ENCODE data around the gene AFDN. TPM values are rescaled to one million over a fixed set of nuclear protein-coding genes. Genes with fewer than 3 reads are reported as not detected.

Gene AFDN
- polyA plus RNA-seq, 3 donors from 2014 or later = 0.27 to 1.5 TPM; not detected in 1

DNA sequence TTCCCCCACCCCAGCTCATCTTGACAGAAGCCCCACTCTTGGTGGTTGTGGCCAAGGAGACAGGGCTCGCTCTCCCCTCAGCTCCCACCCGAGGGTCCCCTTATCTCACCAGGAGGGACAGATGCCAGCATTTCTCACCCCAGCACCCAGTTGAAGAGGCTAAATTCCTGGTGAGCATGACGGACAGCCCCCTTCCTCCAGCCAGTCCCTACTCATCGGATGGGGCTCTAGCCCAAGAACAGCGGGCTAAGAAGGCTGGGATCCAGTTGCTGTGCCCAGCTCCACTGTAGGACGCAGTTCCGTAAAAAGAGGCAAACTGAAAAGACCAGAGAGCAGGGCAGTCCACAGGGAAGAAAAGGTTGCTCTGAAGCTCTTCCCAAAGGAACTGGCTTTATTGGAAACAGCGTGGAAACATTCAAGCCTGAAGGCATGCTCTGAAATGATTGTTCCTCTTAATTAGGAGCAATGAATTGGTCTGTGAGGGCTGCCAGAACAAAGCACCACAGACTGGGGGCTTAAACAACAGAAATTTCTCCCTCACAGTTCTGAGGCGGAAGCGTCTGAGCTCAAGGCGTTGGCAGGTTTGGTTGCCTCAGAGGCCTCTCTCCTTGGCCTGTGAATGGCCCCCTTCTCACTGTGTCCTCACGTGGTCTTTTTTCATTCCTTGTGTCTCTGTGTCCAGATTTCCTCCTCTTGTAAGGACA, 152.9 kb downstream of the AFDN start:
- H3K4me1 Mint-ChIP-seq = no peaks in the 10 kb centered on the region
- no peak overlapping the region for H3K4me3 Mint-ChIP-seq
- DNase-seq = no peak
- H3K9me3 Mint-ChIP-seq = no peaks in the 10 kb centered on the region
- H3K27me3 Mint-ChIP-seq (ENCODE audit: low read depth in 3 of 3) = peaks cover 1 to 2% (median 2%) of the 10 kb centered on the region in 3 donors
- H3K36me3 Mint-ChIP-seq = no peaks in the 10 kb centered on the region
- no peak overlapping the region for H3K27ac Mint-ChIP-seq

DNA sequence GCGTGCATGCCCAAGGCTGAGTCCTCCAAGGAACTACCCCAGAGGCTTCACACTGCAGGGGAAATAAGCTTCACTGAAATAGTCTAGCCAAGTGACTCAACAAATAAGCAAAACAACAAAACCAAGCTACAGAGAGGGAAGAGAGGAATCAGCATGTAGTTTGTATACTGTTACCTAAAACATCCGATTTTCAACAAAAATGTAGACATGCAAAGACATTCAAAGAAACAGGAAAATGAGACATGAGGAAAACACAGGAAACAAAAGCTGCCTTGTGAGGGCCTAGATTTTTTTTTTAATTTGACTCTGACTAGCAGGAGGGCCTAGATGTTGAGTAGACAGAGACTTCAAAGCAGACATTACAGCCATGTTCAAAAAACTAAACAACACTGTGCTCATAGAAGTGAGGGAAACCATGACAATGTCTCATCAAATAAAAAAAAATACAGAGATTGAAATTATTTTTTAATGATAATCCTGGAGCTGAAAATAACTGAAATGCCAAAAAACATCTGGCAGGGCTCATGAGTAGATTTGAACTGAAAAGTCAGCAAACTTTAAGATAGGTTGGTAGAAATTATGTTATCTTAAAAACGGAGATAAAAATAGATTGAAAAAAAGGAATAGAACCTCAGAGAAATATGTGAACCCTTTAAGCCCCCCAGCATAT, 154.3 kb downstream of the AFDN start:
- DNase-seq = no peak
- Mint-ChIP-seq H3K27ac (no peak overlapping the region), H3K9me3 (no peaks in the 10 kb centered on the region)

DNA sequence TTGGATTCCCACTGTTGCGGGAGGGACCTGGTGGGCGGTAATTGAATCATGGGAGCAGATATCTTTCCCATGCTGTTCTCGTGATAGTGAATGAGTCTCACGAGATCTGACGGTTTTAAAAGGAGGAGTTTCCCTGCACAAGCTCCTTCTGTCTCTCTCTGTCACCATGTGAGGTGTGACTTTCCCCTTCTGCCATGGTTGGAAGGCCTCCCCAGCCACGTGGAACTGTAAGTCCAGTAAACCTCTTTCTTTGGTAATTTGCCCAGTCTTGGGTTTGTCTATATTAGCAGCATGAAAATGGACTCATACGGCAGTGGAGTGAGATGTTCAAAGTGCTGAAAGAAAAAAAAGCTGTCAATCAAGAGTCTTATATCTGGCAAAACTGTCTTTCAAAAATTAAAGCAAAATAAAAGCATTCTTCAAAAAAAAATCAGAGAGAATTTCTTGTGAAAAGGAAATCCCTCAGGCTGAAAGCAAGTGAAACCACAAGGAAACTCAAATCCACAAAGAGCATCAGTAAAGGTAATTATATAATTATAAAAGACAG, 155.3 kb downstream of the AFDN start:
- H3K27me3 Mint-ChIP-seq (ENCODE audit: low read depth in 3 of 3) = peaks cover 2 to 3% (median 2%) of the 10 kb centered on the region in 3 donors
- no peaks in the 10 kb centered on the region for H3K9me3 Mint-ChIP-seq
- H3K36me3 Mint-ChIP-seq = no peaks in the 10 kb centered on the region
- H3K27ac Mint-ChIP-seq = no peak overlapping the region
- DNase-seq = no peak
- H3K4me1 Mint-ChIP-seq = no peaks in the 10 kb centered on the region
- no peak overlapping the region for H3K4me3 Mint-ChIP-seq

More for the DNA sequence above, 154.3 kb downstream of the AFDN start:
- Mint-ChIP-seq H3K4me1 (no peaks in the 10 kb centered on the region), H3K36me3 (no peaks in the 10 kb centered on the region), H3K4me3 (no peak overlapping the region), H3K27me3 (ENCODE audit: low read depth in 3 of 3) (peaks cover 2 to 3% (median 2%) of the 10 kb centered on the region in 3 donors)

DNA sequence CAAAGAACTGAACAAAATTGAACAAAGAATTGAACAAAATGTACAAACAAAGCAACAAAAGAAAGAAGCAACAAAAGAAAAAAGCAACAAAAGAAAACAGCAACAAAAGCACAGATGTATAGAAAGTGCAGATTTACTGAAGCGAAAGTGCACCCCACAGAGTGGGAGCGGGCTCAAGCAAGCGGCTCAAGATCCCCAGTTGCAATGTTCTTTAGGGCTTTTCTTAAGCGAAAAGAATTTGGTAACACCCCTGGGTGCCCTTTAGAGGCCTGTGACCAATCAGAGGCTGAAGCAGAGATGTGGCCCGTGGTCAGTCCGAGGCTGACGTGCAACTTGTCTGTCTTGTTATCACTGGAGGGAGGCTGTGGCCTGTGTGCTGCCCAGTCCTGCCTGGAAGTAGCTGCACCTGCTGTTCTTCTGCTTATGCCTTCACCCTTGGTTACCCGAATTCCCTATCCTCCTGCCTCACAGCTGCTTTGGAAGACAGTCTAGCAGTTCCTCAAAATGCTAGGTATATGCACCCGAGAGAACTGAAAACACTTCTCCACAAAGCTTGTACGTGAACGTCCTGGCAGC, 157.5 kb downstream of the AFDN start:
- H3K4me3 Mint-ChIP-seq = no peak overlapping the region
- no peak overlapping the region for H3K27ac Mint-ChIP-seq
- H3K9me3 Mint-ChIP-seq = no peaks in the 10 kb centered on the region
- H3K4me1 Mint-ChIP-seq = no peaks in the 10 kb centered on the region
- no peaks in the 10 kb centered on the region for H3K36me3 Mint-ChIP-seq
- peaks cover 2 to 3% (median 2%) of the 10 kb centered on the region in 3 donors for H3K27me3 Mint-ChIP-seq (ENCODE audit: low read depth in 3 of 3)
- no peak for DNase-seq

DNA sequence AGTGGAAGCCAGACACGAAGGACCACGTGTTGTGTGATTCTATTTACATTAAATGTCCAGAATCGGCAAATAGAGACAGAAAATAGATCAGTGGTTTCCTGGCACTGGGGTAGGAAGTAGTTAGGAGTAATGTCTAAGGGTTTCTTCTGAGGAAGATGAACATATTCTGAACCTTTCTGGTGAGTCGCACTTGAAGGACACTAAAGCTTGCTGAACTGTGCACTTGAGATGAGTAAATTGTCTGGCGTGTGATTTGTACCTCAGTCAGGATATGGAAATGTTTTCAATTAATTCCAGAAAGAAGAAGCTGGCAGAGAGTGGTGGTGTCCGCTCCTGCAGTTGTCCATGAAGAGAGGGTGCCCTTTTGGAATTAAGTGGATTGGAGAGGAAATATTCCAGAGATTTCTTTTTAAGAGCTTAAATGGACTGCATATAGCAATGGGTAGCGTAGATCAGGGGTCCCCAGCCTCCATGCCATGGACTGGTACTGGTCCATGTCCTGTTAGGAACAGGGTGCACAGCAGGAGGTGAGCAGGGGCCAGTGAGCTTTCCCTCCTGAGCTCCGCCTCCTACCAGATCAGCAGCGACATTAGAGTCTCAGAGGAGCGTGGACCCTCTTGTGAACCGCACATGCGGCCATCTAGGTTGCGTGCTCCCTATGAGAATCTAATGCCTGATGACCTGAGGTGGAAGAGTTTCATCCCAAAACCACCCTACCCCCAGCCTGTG, 158.3 kb downstream of the AFDN start:
- Mint-ChIP-seq H3K4me3 (no peak overlapping the region), H3K27me3 (ENCODE audit: low read depth in 3 of 3) (peaks cover under 1 to 3% (median 2%) of the 10 kb centered on the region in 3 donors), H3K9me3 (no peaks in the 10 kb centered on the region), H3K4me1 (no peaks in the 10 kb centered on the region), H3K27ac (no peak overlapping the region), H3K36me3 (no peaks in the 10 kb centered on the region)
- DNase-seq = no peak

DNA sequence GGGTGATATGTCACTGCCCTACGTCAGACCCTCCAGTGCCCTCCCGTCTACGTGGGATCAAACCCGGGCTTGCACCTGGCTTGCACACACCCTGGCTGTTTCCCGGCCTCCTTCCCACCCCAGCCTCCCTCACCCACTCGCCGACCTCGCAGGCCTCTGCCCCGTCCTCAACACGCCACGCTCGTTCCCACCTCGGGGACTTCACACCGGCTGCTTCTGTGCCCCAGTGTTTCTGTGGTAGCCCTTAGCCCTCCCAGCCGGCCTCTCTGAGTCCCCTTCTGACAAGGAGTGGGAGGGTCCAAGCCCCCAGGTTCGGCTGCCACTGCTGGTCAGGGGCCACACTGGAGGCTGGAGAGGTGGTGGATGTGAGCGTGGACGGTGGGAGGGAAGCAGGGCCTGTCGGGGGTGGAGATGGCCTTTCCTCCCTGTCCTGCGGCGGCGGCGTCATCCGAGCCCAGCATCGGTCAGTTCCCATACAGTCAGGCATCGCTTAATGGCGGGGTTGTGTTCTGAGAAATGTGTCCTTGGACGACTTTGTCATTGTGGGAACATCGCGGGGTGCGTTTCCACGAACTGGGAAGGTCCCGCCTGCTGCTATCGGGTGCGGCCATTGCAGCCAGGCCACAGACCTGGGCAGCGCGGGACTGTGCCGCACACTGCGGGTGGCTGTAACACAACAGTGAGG, 159.3 kb downstream of the AFDN start:
- Mint-ChIP-seq H3K4me1 (no peaks in the 10 kb centered on the region), H3K4me3 (no peak overlapping the region), H3K27me3 (ENCODE audit: low read depth in 3 of 3) (peaks cover 0 to 3% (median 2%) of the 10 kb centered on the region in 3 donors), H3K27ac (no peak overlapping the region), H3K36me3 (no peaks in the 10 kb centered on the region), H3K9me3 (no peaks in the 10 kb centered on the region)
- no peak for DNase-seq

DNA sequence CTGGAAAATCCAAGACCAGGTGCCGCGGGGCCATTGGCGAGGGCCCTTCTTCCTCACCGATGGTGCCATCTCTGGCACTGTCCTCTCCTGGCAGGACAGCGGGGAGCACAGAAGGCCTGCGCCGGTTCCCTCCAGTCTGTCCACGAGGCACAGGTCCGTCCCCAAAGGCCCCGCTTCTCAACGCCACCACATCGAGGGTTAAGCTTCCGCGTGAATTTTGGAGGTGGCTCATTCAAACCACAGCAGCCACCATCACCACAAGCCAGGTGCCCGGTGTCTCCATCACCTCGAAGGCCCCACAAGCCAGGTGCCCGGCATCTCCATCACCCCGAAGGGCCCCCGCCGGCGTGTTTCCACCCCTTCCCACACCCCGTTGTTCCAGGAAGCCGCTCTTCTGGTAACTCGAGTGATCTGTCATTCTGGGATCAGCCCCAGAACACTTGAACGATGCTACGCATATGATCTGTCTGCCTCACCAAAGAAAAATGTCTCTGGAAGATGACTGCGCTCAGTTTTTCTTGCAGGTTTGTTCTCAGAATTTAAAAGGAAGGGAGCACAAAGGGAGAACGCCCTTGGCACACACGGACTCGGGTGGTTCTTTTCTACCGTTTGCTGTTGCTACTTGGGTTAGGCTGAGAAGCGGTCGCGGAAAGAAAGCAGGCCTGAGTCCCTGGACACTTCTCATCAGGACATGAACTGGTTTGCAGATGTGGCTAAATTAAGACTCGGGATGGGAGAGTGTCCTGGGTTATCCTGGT, 160.9 kb downstream of the AFDN start:
- Mint-ChIP-seq H3K4me3 (no peak overlapping the region), H3K27ac (no peak overlapping the region), H3K36me3 (no peaks in the 10 kb centered on the region), H3K9me3 (no peaks in the 10 kb centered on the region), H3K27me3 (ENCODE audit: low read depth in 3 of 3) (peaks cover 0 to 1% (median 0%) of the 10 kb centered on the region in 3 donors), H3K4me1 (no peaks in the 10 kb centered on the region)
- no peak for DNase-seq

DNA sequence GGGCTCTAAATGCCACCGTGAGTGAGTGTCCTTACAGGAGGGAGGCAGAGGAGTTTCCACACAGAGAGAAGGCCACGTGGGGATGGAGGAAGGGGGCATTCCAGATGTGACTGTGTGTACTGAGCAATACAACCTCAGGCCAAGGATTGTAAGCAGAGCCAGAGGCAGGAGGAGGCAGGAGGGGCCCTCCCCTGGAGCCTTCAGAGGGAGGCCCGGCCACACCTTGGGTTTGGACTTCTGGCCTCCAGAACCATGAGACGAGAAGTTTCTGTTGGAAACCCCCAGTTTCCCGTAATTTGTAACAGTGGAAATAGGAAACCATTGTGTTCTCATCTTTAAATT, 161.4 kb downstream of the AFDN start:
- Mint-ChIP-seq H3K4me3 (no peak overlapping the region), H3K27me3 (ENCODE audit: low read depth in 3 of 3) (peaks cover 0 to 2% (median 1%) of the 10 kb centered on the region in 3 donors), H3K27ac (no peak overlapping the region), H3K4me1 (no peaks in the 10 kb centered on the region), H3K36me3 (no peaks in the 10 kb centered on the region), H3K9me3 (no peaks in the 10 kb centered on the region)
- DNase-seq = no peak

DNA sequence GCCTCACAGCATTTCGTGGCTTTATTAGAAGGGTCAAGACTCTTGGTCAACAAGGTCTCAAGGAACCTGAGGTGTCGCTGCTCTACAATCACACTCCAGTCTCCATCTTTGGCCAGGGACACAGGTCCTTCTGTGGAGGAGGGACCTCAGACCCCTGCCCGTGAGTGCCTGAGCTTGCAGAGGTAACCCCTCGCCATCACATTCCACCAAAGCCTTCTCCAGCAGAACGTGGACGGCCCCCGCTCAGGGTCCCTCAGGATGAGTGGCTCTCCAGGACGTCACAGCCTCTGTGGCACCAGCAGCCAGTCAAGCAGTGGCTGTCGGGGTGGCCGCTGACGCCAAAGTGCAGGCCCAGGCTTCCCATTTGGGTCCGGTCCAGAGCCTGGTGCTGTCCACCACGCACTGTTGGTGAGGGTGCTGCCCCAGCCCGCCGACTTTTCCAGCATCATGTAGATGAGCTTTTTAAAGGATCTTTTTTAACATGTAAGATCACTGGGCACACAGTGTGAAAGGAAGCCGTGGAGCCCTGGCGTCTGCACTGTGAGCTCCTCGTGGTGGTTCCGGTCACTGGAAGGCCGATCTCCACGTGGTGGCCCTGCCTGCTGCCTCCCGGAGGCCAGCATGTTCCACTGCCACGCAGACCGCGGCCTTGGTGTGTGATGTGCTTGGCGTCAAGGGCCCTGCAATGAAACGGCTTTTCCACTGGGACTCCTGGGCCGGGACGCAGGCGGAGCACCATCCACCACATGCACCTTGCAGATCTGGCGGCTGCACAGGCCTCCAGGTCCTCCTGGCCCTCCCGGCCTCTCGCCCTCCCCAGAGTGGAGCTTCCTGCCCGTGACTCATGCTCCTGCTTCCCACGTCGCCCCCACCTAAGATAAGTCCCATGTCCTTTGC, 162.5 kb downstream of the AFDN start:
- no peak overlapping the region for H3K4me3 Mint-ChIP-seq
- H3K9me3 Mint-ChIP-seq = no peaks in the 10 kb centered on the region
- DNase-seq = no peak
- H3K36me3 Mint-ChIP-seq = no peaks in the 10 kb centered on the region
- H3K4me1 Mint-ChIP-seq = no peaks in the 10 kb centered on the region
- H3K27ac Mint-ChIP-seq = no peak overlapping the region
- H3K27me3 Mint-ChIP-seq (ENCODE audit: low read depth in 3 of 3) = peaks cover 0 to 2% (median 1%) of the 10 kb centered on the region in 3 donors

DNA sequence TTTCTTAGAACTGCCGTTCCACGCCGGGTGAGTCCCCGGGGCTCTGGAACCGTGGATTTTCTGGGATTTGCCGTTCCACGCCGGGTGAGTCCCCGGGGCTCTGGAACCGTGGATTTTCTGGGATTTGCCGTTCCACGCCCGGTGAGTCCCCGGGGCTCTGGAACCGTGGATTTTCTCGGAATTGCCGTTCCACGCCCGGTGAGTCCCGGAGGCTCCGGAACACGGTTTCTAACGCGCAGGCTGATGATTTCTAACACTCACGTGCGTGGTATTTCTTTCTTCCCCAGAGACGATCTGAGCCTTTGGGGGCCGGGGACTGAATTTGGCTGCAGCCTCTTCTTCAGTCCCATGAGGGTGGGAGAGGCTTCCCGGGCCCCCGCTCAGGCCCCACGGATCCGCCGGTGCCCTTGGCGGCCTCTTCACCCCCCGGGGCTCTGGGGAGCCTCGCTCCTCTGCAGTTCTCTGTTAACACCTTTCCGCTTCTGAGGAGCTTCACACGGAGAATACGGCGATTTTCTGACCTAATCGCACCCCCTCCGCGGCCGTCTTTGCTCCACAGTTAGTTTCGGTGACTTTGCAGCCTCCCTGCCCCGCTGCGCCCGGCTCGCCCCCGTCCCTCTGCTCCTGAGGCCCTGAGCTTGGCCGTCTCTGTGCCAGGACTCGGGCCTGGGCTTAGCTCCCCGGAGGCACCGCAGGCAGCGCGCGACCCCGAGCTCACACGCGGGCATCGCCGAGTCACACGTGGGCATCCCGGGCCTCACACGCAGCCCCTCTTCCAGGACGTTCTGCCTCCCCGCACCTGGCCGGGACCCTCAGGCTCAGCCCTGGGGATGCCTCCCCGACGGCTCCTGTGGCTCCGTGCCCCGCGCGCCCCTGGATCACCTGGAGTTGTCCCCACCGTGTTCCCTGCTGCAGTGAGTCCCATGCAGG, 163.6 kb downstream of the AFDN start:
- no peaks in the 10 kb centered on the region for H3K4me1 Mint-ChIP-seq
- no peak for DNase-seq
- H3K9me3 Mint-ChIP-seq = no peaks in the 10 kb centered on the region
- H3K4me3 Mint-ChIP-seq = no peak overlapping the region
- no peaks in the 10 kb centered on the region for H3K36me3 Mint-ChIP-seq
- H3K27ac Mint-ChIP-seq = no peak overlapping the region
- peaks cover 0 to 2% (median 0%) of the 10 kb centered on the region in 3 donors for H3K27me3 Mint-ChIP-seq (ENCODE audit: low read depth in 3 of 3)

DNA sequence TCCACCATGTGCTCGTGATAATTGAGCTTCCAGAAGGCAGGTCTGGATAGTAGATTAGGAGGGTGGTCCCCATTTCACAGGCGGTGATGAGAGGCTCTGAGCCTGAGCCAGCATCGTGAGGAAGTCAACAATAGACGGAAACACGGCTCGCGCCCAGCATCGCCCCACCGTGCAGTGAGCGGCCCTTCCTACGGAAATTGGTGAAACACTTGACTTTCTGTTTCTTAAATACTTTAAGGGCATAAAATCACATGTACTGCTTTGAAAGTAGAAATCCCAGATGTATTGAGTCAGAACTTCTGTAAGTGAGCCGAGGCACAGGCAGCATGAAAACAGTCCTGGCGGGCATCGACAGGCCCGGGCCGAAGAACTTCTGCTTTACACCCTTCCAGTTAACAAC, 166.5 kb downstream of the AFDN start:
- DNase-seq = no peak
- H3K9me3 Mint-ChIP-seq = peaks cover 0 to 1% (median 0%) of the 10 kb centered on the region in 6 donors
- no peak overlapping the region for H3K27ac Mint-ChIP-seq
- H3K4me1 Mint-ChIP-seq = no peaks in the 10 kb centered on the region
- H3K36me3 Mint-ChIP-seq = no peaks in the 10 kb centered on the region
- peaks cover 0 to 2% (median 0%) of the 10 kb centered on the region in 3 donors for H3K27me3 Mint-ChIP-seq (ENCODE audit: low read depth in 3 of 3)
- H3K4me3 Mint-ChIP-seq = no peak overlapping the region

Measured in immature natural killer cell (primary cell).